BE2C (cell line): Measurements from ENCODE around the gene TGFB1. TPM values are rescaled to one million over a fixed set of nuclear protein-coding genes. Genes with fewer than 3 reads are reported as not detected.

Source experiments
- DNase-seq: peaks from one replicate; pipeline ENCODE4 v3.0.0-alpha.2; 2020
- H3K27me3 ChIP-seq: fragments of 250-450 bp; sonication (Bioruptor Pico); 2 replicates; pipeline ENCODE4 v1.5.1; 2020; ENCODE audit warnings: mild to moderate bottlenecking
- H3K36me3 ChIP-seq: fragments of 250-450 bp; sonication (Bioruptor Pico); 2 replicates; pipeline ENCODE4 v1.5.1; 2020; ENCODE audit warnings: mild to moderate bottlenecking
- H3K4me1 ChIP-seq: fragments of 250-450 bp; sonication (Bioruptor Pico); 2 replicates; pipeline ENCODE4 v1.5.1; 2020
- H3K4me3 ChIP-seq: 2 replicates; pipeline ENCODE4 v1.5.1; 2011; ENCODE audit warnings: low read depth, low read length
- H3K9me3 ChIP-seq: fragments of 250-450 bp; sonication (Bioruptor Pico); 2 replicates; pipeline ENCODE4 v1.5.1; 2020
- CTCF ChIP-seq: IDR thresholded peaks from 2 replicates; pipeline ENCODE4 v1.5.1; 2012; ENCODE audit warnings: mild to moderate bottlenecking, low read depth, low read length
- polyA plus RNA-seq: library from polyadenylated mRNA; unstranded; fragments of >200 nt; gene quantifications from one replicate; pipeline ENCODE4 v1.2.1, GENCODE V29; 2012; ENCODE audit warnings: low read depth, missing spikeins; ENCODE audit not compliant: insufficient read length, insufficient read depth

The TGFB1 gene
- polyA plus RNA-seq = 115 TPM

- no peaks in the 10 kb centered on the region for H3K36me3 ChIP-seq
- peak; percentile 79 for DNase-seq
- 0 out of 2 replicates have a peak, but pooled peaks cover 3% of the 10 kb centered on the region for H3K4me1 ChIP-seq
- H3K9me3 ChIP-seq = no peaks in the 10 kb centered on the region
- peak within 1 kb of the TSS; percentile 75 for H3K4me3 ChIP-seq
- peaks cover 27% of the 10 kb centered on the region for H3K27me3 ChIP-seq
- TF ChIP-seq CTCF = peak; percentile 77
Observed at GRCh38 chr19:41353466-41354342, at the start of gene TGFB1. Gene TGFB1 (minus strand): TSS chr19:41353922. CDS start chr19:41353044, 878 bp downstream.

GRCh38 chr19:41402010-41402409 is 48.3 kb upstream of the TGFB1 start:
- DNase-seq = no peak
- no peaks in the 10 kb centered on the region for H3K4me1 ChIP-seq
- H3K36me3 ChIP-seq = peaks cover 5% of the 10 kb centered on the region
- H3K9me3 ChIP-seq = no peaks in the 10 kb centered on the region
- H3K4me3 ChIP-seq = no peak overlapping the region
- TF ChIP-seq CTCF = no peak
- H3K27me3 ChIP-seq = no peaks in the 10 kb centered on the region

GRCh38 chr19:41401483-41401882 is 47.8 kb upstream of the TGFB1 start:
- DNase-seq = no peak
- no peaks in the 10 kb centered on the region for H3K27me3 ChIP-seq
- H3K4me1 ChIP-seq = no peaks in the 10 kb centered on the region
- TF ChIP-seq CTCF = no peak
- H3K9me3 ChIP-seq = no peaks in the 10 kb centered on the region
- no peak overlapping the region for H3K4me3 ChIP-seq
- H3K36me3 ChIP-seq = peaks cover 5% of the 10 kb centered on the region

- no peaks in the 10 kb centered on the region for H3K27me3 ChIP-seq
- no peak for TF ChIP-seq CTCF
- H3K36me3 ChIP-seq = peaks cover 5% of the 10 kb centered on the region
- no peak for DNase-seq
- no peaks in the 10 kb centered on the region for H3K4me1 ChIP-seq
- no peak overlapping the region for H3K4me3 ChIP-seq
- H3K9me3 ChIP-seq = no peaks in the 10 kb centered on the region
Observed at GRCh38 chr19:41399525-41399924, 45.8 kb upstream of the TGFB1 start.

GRCh38 chr19:41399091-41399490 is 45.4 kb upstream of the TGFB1 start:
- peak overlapping the region; percentile 91 for H3K4me3 ChIP-seq

More at GRCh38 chr19:41399091-41399490, 45.4 kb upstream of the TGFB1 start:
- TF ChIP-seq CTCF = no peak
- no peak for DNase-seq
- peaks cover 5% of the 10 kb centered on the region for H3K36me3 ChIP-seq
- H3K9me3 ChIP-seq = no peaks in the 10 kb centered on the region
- no peaks in the 10 kb centered on the region for H3K4me1 ChIP-seq
- H3K27me3 ChIP-seq = no peaks in the 10 kb centered on the region
